GM12892 (cell line): Measurements from ENCODE around the gene FURIN.

ENCODE experiments used
- POLR2A ChIP-seq: IDR thresholded peaks from 2 replicates; pipeline ENCODE4 v1.6.1; 2011; ENCODE audit warnings: low read depth, low read length, control low read depth
- POLR2AphosphoS5 ChIP-seq: IDR thresholded peaks from 2 replicates; pipeline ENCODE4 v1.6.1; 2011; ENCODE audit warnings: low read depth, low read length, control low read depth
- TAF1 ChIP-seq: IDR thresholded peaks from 2 replicates; pipeline ENCODE4 v1.6.1; 2011; ENCODE audit warnings: low read depth, mild to moderate bottlenecking, control low read depth, low read length, borderline replicate concordance

DNA sequence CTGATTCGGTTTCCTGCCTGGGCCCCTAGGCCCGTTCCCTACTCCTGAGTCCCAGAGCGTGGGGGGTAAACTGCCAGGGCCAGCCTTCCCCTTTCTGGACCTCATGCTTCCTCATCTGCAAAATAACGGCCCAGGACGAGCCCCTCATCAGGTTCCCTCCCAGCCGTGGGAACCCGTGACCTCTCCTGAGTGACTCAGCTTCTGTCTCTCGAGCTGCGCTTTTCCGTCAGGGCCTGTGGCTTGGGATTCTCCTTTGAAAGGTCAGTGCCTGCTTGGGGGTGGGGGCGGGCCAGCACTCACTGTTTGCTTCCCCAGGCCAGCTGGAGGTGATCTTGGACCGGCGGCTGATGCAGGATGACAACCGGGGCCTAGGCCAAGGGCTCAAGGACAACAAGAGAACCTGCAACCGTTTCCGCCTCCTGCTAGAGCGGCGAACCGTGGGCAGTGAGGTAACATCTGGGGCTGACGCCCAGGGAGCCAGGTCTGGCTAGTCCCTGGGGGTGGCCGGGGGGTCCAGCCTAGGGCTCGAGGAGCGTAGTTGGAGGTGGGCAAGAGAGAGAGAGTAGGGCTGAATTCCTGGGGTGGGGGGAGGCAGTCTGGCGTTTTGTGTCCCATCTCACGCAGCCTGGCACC lies 47.5 kb downstream of the FURIN start:
- no peak for TF ChIP-seq POLR2A
- TF ChIP-seq POLR2AphosphoS5: no peak
- TF ChIP-seq TAF1: no peak
